Upper lobe of right lung (tissue), 1 donor: ENCODE results near the gene IGFBP7. TPM values are rescaled to one million over a fixed set of nuclear protein-coding genes. Genes with fewer than 3 reads are reported as not detected.
A peak's percentile ranks its signal among the peaks of the same experiment; 100 is the strongest.

Experiments
- ATAC-seq: fragments of 200-7000 bp; cut with Tn5 transposase; one replicate; pipeline ENCODE4 v1.9.1; 2020; ENCODE audit warnings: mild to moderate bottlenecking, moderate library complexity
- DNase-seq: peaks from one replicate; pipeline ENCODE4 v3.0.0-alpha.2; 2020
- H3K27ac ChIP-seq: fragments of 200-600 bp; one replicate; pipeline ENCODE4 v1.8.0; 2022
- H3K27me3 ChIP-seq: fragments of 200-600 bp; one replicate; pipeline ENCODE4 v1.8.0; 2022; ENCODE audit warnings: mild to moderate bottlenecking
- H3K36me3 ChIP-seq: fragments of 200-600 bp; one replicate; pipeline ENCODE4 v1.8.0; 2022
- H3K4me1 ChIP-seq: fragments of 200-600 bp; one replicate; pipeline ENCODE4 v1.8.0; 2022
- H3K4me3 ChIP-seq: fragments of 200-600 bp; one replicate; pipeline ENCODE4 v1.8.0; 2022; ENCODE audit warnings: mild to moderate bottlenecking
- H3K9me3 ChIP-seq: fragments of 200-600 bp; one replicate; pipeline ENCODE4 v1.8.0; 2022
- intact Hi-C: fragments of 100-400 bp; cut with DNase I; formaldehyde crosslinking; loops from one replicate; pipeline ENCODE4 v1.11.0; 2022
- total RNA-seq: library from RNA; stranded (reverse); fragmentation: NEBNext Ultra II Directional; extraction: Animal tissue kit (Norgen Biotek cat#: 25700); gene quantifications from one replicate; pipeline ENCODE4 v1.2.1, GENCODE V29; 2021
- TF ChIP-seq, protein P1 (sequence below): fragments of 200-600 bp; IDR thresholded peaks from one replicate; pipeline ENCODE4 v1.8.0; 2022; ENCODE audit warnings: antibody characterized with exemption
- donor health status: DM: no; HTN: yes; CAD: no; lungs with severe emphysema.

The IGFBP7 gene
- total RNA-seq, 1 donor from 2014 or later = 661 TPM

DNA sequence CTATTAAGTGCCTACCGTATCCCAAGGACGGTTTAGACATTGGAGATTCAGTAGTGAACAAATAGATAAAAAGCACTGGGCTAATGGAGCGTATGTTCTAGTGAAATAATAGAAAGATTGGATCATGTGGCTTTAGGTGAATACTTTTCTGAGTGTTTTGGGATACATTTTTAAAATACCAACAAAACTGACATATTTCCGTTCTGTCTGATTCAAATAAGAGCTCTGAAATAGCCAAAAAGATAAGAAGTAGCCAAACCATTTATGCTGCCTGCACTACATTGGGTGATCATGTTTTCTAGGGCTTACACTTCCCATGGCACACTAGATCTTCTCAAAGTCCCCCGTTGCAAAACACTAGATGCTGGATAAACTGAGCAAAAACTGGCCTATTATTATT, 14.2 kb downstream of the IGFBP7 start:
- no peaks in the 10 kb centered on the region for H3K36me3 ChIP-seq
- no peak overlapping the region for H3K27ac ChIP-seq
- no peaks in the 10 kb centered on the region for H3K27me3 ChIP-seq
- intact Hi-C loops = no loop called here
- DNase-seq = no peak
- H3K4me1 ChIP-seq = peaks cover 37% of the 10 kb centered on the region
- H3K9me3 ChIP-seq = no peaks in the 10 kb centered on the region
- H3K4me3 ChIP-seq = no peak overlapping the region
- ATAC-seq = no peak
- TF ChIP-seq, protein P1, sequence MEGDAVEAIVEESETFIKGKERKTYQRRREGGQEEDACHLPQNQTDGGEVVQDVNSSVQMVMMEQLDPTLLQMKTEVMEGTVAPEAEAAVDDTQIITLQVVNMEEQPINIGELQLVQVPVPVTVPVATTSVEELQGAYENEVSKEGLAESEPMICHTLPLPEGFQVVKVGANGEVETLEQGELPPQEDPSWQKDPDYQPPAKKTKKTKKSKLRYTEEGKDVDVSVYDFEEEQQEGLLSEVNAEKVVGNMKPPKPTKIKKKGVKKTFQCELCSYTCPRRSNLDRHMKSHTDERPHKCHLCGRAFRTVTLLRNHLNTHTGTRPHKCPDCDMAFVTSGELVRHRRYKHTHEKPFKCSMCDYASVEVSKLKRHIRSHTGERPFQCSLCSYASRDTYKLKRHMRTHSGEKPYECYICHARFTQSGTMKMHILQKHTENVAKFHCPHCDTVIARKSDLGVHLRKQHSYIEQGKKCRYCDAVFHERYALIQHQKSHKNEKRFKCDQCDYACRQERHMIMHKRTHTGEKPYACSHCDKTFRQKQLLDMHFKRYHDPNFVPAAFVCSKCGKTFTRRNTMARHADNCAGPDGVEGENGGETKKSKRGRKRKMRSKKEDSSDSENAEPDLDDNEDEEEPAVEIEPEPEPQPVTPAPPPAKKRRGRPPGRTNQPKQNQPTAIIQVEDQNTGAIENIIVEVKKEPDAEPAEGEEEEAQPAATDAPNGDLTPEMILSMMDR = no peak

DNA sequence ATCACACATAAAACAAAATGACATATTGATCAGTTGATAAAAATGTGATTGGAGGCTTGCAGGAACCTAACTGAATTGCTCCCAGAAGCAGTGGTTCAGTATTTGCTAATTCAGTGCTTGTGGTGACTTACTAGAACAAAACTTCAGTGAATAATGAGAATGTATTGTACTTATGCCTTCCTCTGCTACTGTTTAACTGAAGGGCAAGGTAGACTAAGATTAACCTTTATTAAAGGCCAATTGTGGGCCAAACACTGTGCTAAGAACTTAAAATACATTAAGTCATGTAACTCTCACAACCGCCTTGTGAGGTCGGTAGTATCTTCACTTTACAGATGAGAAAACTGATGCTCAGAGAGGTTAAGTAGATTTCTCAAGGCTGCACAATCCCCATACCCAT, 14.9 kb downstream of the IGFBP7 start:
- no peaks in the 10 kb centered on the region for H3K36me3 ChIP-seq
- intact Hi-C loops = no loop called here
- H3K27ac ChIP-seq = no peak overlapping the region
- H3K9me3 ChIP-seq = no peaks in the 10 kb centered on the region
- ATAC-seq = no peak
- H3K4me3 ChIP-seq = no peak overlapping the region
- H3K27me3 ChIP-seq = no peaks in the 10 kb centered on the region
- peaks cover 39% of the 10 kb centered on the region for H3K4me1 ChIP-seq
- DNase-seq = no peak
- TF ChIP-seq, protein P1 = no peak

DNA sequence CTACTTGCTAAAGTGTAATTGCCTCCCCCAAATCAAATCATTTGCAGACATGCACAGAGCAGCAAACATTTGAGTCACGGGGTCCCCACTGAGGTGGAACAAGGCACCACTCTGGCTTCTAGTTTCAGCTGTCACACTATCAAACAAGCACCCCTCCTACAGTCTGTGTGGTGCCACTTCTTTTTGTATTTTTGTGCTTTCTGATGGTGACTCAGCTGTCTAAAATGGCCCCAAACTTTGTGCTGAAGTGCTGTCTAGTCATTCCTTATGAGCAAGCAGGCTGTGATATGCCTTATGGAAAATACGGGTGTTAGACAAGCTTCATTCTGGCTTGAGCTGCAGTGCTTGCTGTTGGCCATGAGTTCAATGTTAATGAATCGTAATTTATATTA, 15.4 kb downstream of the IGFBP7 start:
- intact Hi-C loops = no loop called here
- Histone ChIP-seq H3K27ac (no peak overlapping the region), H3K27me3 (no peaks in the 10 kb centered on the region), H3K4me1 (peaks cover 42% of the 10 kb centered on the region), H3K4me3 (no peak overlapping the region), H3K9me3 (no peaks in the 10 kb centered on the region), H3K36me3 (no peaks in the 10 kb centered on the region)
- ATAC-seq (no peak), DNase-seq (no peak)
- TF ChIP-seq, protein P1 = no peak

DNA sequence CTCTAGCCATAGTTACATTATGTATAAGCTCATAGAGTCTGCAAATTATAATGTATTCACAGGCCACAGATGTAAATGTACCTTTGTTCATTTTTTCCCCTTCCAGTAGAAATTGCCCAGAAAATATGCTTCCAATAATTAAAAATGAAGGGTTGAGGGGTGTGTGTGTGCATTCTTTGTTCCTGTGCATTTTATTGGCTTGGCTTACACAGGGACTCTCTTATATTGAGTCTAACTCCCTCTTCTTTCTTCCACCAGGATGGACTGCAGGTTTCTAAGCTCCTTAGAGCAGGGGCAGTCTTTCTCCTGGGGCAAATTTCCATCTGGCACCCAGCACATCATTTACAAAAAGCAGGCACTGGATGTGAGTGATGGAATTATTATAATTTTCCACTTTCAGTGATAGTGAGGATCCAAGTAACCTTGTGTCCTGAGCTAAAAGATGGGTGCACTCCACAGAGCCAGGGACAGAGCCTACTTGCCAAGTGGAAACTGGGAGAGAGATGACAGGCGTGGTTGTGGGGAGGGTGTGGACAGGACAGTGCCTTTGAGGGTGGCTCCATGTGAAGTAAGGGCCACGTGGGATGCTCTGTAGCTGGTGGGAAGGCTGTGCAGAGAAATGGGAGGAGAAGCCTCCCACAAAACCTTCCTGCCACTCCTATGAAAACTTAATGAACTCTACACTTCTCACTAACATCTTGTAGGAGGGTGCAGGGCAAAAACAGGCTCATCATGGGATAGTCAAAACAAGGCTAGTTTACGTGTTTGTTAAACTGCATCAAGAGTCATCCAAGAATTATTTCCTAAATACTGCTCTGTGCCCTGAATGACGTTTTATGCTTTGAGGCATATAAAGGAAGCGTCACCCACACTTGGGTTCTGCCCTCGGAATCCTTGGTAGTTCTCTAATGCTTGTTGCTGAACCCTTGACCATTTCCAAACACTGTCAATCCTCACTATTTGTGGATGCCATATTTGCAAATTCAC, 16.0 kb downstream of the IGFBP7 start:
- no peaks in the 10 kb centered on the region for H3K36me3 ChIP-seq
- intact Hi-C loops = no loop called here
- no peaks in the 10 kb centered on the region for H3K27me3 ChIP-seq
- H3K4me3 ChIP-seq = no peak overlapping the region
- no peak for DNase-seq
- TF ChIP-seq, protein P1 = no peak
- peaks cover 38% of the 10 kb centered on the region for H3K4me1 ChIP-seq
- ATAC-seq = peak; percentile 46
- H3K9me3 ChIP-seq = no peaks in the 10 kb centered on the region
- no peak overlapping the region for H3K27ac ChIP-seq

DNA sequence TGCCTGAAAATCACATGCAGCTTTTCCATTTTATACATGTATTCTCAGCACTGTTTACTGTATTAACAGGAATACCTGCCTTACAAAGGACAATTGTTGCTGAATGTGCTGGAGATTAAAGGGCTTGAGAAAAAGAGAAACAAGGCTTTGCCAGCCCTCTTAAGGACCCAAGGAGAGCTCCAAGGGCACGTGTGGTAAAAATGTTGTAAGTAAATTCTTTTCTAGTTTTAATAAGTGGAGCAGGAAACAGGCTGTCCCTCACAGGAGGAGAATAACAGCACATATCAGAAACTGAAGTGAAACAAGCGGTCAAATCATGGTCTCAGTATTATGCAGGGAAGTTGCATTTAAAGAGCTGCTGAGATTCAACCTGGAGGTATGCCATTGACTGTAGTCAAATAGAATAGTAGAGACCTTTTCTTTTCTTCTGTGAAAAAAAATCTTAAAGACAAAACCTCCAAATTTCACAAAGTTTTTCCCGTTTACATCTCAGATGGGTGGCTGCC, 18.5 kb downstream of the IGFBP7 start:
- TF ChIP-seq, protein P1 = no peak
- intact Hi-C loops = no loop called here
- H3K9me3 ChIP-seq = no peaks in the 10 kb centered on the region
- peaks cover 29% of the 10 kb centered on the region for H3K4me1 ChIP-seq
- H3K36me3 ChIP-seq = no peaks in the 10 kb centered on the region
- DNase-seq (no peak), ATAC-seq (peak; percentile 74)
- no peak overlapping the region for H3K4me3 ChIP-seq
- no peaks in the 10 kb centered on the region for H3K27me3 ChIP-seq
- peak overlapping the region; percentile 31 for H3K27ac ChIP-seq
